Thymus (tissue), 11 donors: Measurements from ENCODE around the gene TENM4. TPM values are rescaled to one million over a fixed set of nuclear protein-coding genes. Genes with fewer than 3 reads are reported as not detected.
"Not testable (repeated sequence)": the region's sequence is repeated elsewhere in the genome, so short reads cannot be mapped to it uniquely, and the experiment has no call there.

Source experiments
- DNase-seq, 9 donors: peaks; one replicate each; pipeline ENCODE4 v3.0.0-alpha.2; 2013; ENCODE audit warnings: low spot score in 9 of 9, low read depth in 6 of 9, missing footprints in 1 of 9
- H3K27ac ChIP-seq, 2 donors: one replicate each; pipeline ENCODE4 v1.5.1; 2013; ENCODE audit warnings: control low read depth in 1 of 2, low read depth in 1 of 2, low read length in 1 of 2, mild to moderate bottlenecking in 1 of 2, moderate library complexity in 1 of 2
- H3K27me3 ChIP-seq, 2 donors: one replicate each; pipeline ENCODE4 v1.5.1; 2013; ENCODE audit warnings: low read length in 1 of 2; ENCODE audit not compliant: control insufficient read depth in 2 of 2, insufficient read depth in 1 of 2
- H3K36me3 ChIP-seq, 2 donors: one replicate each; pipeline ENCODE4 v1.5.1; 2013; ENCODE audit warnings: low read length in 1 of 2, mild to moderate bottlenecking in 1 of 2, moderate library complexity in 1 of 2; ENCODE audit not compliant: control insufficient read depth in 2 of 2, insufficient read depth in 2 of 2
- H3K4me1 ChIP-seq, 2 donors: one replicate each; pipeline ENCODE4 v1.5.1; 2013; ENCODE audit warnings: low read length in 2 of 2; ENCODE audit not compliant: control insufficient read depth in 2 of 2, insufficient read depth in 2 of 2
- H3K4me3 ChIP-seq, 2 donors: one replicate each; pipeline ENCODE4 v1.5.1; 2013; ENCODE audit warnings: low read length in 2 of 2, control low read depth in 1 of 2, mild to moderate bottlenecking in 1 of 2
- H3K9me3 ChIP-seq, 2 donors: one replicate each; pipeline ENCODE4 v1.5.1; 2013; ENCODE audit warnings: low read length in 1 of 2, mild to moderate bottlenecking in 1 of 2; ENCODE audit not compliant: control insufficient read depth in 2 of 2, insufficient read depth in 1 of 2
- WGBS: extraction: QIAGEN DNeasy Blood & Tissue Kit; methylation state at CpG from one replicate; pipeline ENCODE4 v1.1.7; 2013; 5-methylcytosine and 5-hydroxymethylcytosine counted together
- polyA plus RNA-seq: library from polyadenylated mRNA; stranded (reverse); fragments of 200-250 nt; gene quantifications from one replicate; pipeline ENCODE4 v1.2.3, GENCODE V29; 2013
- total RNA-seq: library from RNA; stranded (reverse); fragments of 120-200 nt; gene quantifications from one replicate; pipeline ENCODE4 v1.2.4, GENCODE V29; 2013
- donor health status: healthy.

Gene TENM4
- total and polyA plus RNA-seq, 2 donors, result 1.0 to 2.8 TPM

GRCh38 chr11:78987748-78988147 lies 453.1 kb downstream of the TENM4 start:
- DNase-seq, result no peak
- 96% methylated on average over 4 of the region's 4 CpGs for WGBS
- H3K9me3 ChIP-seq, result no peaks in the 10 kb centered on the region

GRCh38 chr11:78986305-78986704 lies 454.5 kb downstream of the TENM4 start:
- WGBS, result 94% methylated on average over 8 of the region's 8 CpGs
- H3K27ac ChIP-seq, result no peak overlapping the region
- H3K27me3 ChIP-seq, result no peaks in the 10 kb centered on the region

More at GRCh38 chr11:78987748-78988147, 453.1 kb downstream of the TENM4 start:
- H3K27ac ChIP-seq, result no peak overlapping the region
- H3K36me3 ChIP-seq, result no peaks in the 10 kb centered on the region
- no peak overlapping the region for H3K4me3 ChIP-seq
- no peaks in the 10 kb centered on the region for H3K27me3 ChIP-seq
- H3K4me1 ChIP-seq, result no peaks in the 10 kb centered on the region

GRCh38 chr11:78985663-78986062 lies 455.2 kb downstream of the TENM4 start:
- Histone ChIP-seq H3K27ac (no peak overlapping the region), H3K4me1 (no peaks in the 10 kb centered on the region), H3K9me3 (no peaks in the 10 kb centered on the region), H3K27me3 (no peaks in the 10 kb centered on the region), H3K36me3 (no peaks in the 10 kb centered on the region), H3K4me3 (no peak overlapping the region)
- no peak for DNase-seq
- WGBS, result 35% methylated on average over 3 of the region's 3 CpGs

More at GRCh38 chr11:78986305-78986704, 454.5 kb downstream of the TENM4 start:
- no peaks in the 10 kb centered on the region for H3K36me3 ChIP-seq
- DNase-seq, result no peak
- no peak overlapping the region for H3K4me3 ChIP-seq
- no peaks in the 10 kb centered on the region for H3K9me3 ChIP-seq
- no peaks in the 10 kb centered on the region for H3K4me1 ChIP-seq

GRCh38 chr11:78982473-78982872 lies 458.4 kb downstream of the TENM4 start:
- Histone ChIP-seq H3K4me3 (no peak overlapping the region), H3K27ac (no peak overlapping the region), H3K4me1 (no peaks in the 10 kb centered on the region), H3K9me3 (no peaks in the 10 kb centered on the region), H3K36me3 (no peaks in the 10 kb centered on the region), H3K27me3 (no peaks in the 10 kb centered on the region)
- WGBS, result 90% methylated on average over 4 of the region's 4 CpGs
- DNase-seq, result no peak

GRCh38 chr11:78981153-78981552 lies 459.7 kb downstream of the TENM4 start:
- WGBS, result 89% methylated on average over 3 of the region's 3 CpGs
- Histone ChIP-seq H3K4me3 (no peak overlapping the region), H3K27ac (no peak overlapping the region), H3K27me3 (no peaks in the 10 kb centered on the region), H3K4me1 (no peaks in the 10 kb centered on the region), H3K36me3 (no peaks in the 10 kb centered on the region), H3K9me3 (no peaks in the 10 kb centered on the region)
- no peak for DNase-seq

GRCh38 chr11:78978831-78979230 lies 462.0 kb downstream of the TENM4 start:
- Histone ChIP-seq H3K27ac (no peak overlapping the region), H3K36me3 (no peaks in the 10 kb centered on the region), H3K4me1 (no peaks in the 10 kb centered on the region), H3K4me3 (no peak overlapping the region), H3K9me3 (no peaks in the 10 kb centered on the region), H3K27me3 (no peaks in the 10 kb centered on the region)
- no peak for DNase-seq
- 91% methylated on average over 2 of the region's 2 CpGs for WGBS

GRCh38 chr11:78977848-78978247 lies 463.0 kb downstream of the TENM4 start:
- DNase-seq, H3K36me3 ChIP-seq, H3K9me3 ChIP-seq, H3K27ac ChIP-seq, H3K4me1 ChIP-seq, H3K4me3 ChIP-seq, H3K27me3 ChIP-seq: not testable (repeated sequence)
- 87% methylated on average over 3 of the region's 3 CpGs for WGBS

- Histone ChIP-seq H3K4me1 (no peaks in the 10 kb centered on the region), H3K36me3 (no peaks in the 10 kb centered on the region), H3K9me3 (no peaks in the 10 kb centered on the region), H3K27ac (no peak overlapping the region), H3K4me3 (no peak overlapping the region), H3K27me3 (no peaks in the 10 kb centered on the region)
- DNase-seq, result no peak
- WGBS, result 96% methylated on average over 3 of the region's 3 CpGs
Observed at GRCh38 chr11:78977009-78977408, 463.8 kb downstream of the TENM4 start.

GRCh38 chr11:78975081-78975480 lies 465.7 kb downstream of the TENM4 start:
- 73% methylated on average over 5 of the region's 5 CpGs for WGBS
- H3K4me3 ChIP-seq, result no peak overlapping the region
- H3K4me1 ChIP-seq, result no peaks in the 10 kb centered on the region
- H3K9me3 ChIP-seq, result no peaks in the 10 kb centered on the region
- no peaks in the 10 kb centered on the region for H3K27me3 ChIP-seq
- H3K36me3 ChIP-seq, result no peaks in the 10 kb centered on the region
- H3K27ac ChIP-seq, result no peak overlapping the region
- DNase-seq, result no peak

- H3K4me1 ChIP-seq, result no peaks in the 10 kb centered on the region
- H3K4me3 ChIP-seq, result no peak overlapping the region
- WGBS, result 69% methylated on average over 1 of the region's 1 CpG
- no peaks in the 10 kb centered on the region for H3K36me3 ChIP-seq
- no peak for DNase-seq
- H3K27me3 ChIP-seq, result no peaks in the 10 kb centered on the region
- H3K9me3 ChIP-seq, result no peaks in the 10 kb centered on the region
- H3K27ac ChIP-seq, result no peak overlapping the region
Observed at GRCh38 chr11:78973876-78974275, 467.0 kb downstream of the TENM4 start.
